PC-9 (cell line): Measurements from ENCODE around the gene CTTNBP2.

ENCODE experiments used
- CTCF ChIP-seq: fragments of 200-600 bp; sonication (generic); conservative IDR thresholded peaks from 2 replicates; pipeline ENCODE4 v1.6.1; 2017; ENCODE audit warnings: mixed run types, antibody characterized with exemption, mild to moderate bottlenecking, moderate library complexity
- EZH2 ChIP-seq: fragments of 200-600 bp; sonication (generic); IDR thresholded peaks from 2 replicates; pipeline ENCODE4 v1.8.0; 2017; ENCODE audit warnings: antibody characterized with exemption, low read depth

GRCh38 chr7:117661328-117661727 lies 211.9 kb downstream of the CTTNBP2 start:
- no peak for TF ChIP-seq CTCF
- TF ChIP-seq EZH2: no peak
